ENCODE results near the gene DEXI.
"Not testable (repeated sequence)": the region's sequence is repeated elsewhere in the genome, so short reads cannot be mapped to it uniquely, and the experiment has no call there.

Gene DEXI

GRCh38 chr16:10968498-10968897, 26.2 kb upstream of the DEXI start:
- no peak for DNase-seq

DNA sequence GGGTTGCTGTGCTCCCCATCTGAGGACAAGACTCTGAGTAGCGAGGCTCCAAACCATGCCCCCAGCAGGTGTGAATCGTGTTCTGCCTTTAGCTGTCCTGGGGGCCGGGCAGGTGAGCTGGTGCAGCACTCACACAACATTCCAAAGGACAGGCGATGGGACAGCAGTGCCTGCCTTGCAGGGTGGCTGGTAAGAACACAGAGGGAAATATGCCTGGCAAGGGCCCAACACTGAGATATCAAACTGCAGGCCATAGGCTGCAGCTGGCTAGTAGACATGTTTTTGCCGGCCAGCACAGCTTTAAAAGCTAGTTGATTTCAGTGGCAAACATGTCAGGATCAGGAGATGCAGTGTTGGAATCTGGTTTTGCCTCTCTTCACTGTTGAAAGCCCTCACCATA, 25.7 kb upstream of the DEXI start:
- DNase-seq, result no peak

DNA sequence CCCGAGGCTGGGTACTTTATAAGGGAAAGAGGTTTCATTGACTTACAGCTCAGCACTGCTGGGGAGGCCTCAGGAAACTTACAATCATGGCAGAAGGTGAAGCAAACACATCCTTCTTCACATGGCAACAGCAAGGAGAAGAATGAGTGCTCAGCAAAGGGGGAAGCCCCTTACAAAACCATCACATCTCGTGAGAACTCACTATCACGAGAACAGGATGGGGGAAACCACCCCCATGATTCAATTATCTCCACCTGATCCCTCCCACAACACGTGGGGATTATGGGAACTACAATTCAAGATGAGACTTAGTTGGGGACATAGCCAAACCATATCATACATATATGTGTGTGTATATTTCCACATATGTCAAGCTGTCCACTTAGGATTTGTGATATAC, 24.3 kb upstream of the DEXI start:
- DNase-seq, result not testable (repeated sequence)

GRCh38 chr16:10966129-10966528, 23.9 kb upstream of the DEXI start:
- DNase-seq, result no peak

GRCh38 chr16:10965440-10966061, 23.3 kb upstream of the DEXI start:
- no peak for DNase-seq

GRCh38 chr16:10964891-10965326, 22.6 kb upstream of the DEXI start:
- peak; percentile 49 for DNase-seq

DNA sequence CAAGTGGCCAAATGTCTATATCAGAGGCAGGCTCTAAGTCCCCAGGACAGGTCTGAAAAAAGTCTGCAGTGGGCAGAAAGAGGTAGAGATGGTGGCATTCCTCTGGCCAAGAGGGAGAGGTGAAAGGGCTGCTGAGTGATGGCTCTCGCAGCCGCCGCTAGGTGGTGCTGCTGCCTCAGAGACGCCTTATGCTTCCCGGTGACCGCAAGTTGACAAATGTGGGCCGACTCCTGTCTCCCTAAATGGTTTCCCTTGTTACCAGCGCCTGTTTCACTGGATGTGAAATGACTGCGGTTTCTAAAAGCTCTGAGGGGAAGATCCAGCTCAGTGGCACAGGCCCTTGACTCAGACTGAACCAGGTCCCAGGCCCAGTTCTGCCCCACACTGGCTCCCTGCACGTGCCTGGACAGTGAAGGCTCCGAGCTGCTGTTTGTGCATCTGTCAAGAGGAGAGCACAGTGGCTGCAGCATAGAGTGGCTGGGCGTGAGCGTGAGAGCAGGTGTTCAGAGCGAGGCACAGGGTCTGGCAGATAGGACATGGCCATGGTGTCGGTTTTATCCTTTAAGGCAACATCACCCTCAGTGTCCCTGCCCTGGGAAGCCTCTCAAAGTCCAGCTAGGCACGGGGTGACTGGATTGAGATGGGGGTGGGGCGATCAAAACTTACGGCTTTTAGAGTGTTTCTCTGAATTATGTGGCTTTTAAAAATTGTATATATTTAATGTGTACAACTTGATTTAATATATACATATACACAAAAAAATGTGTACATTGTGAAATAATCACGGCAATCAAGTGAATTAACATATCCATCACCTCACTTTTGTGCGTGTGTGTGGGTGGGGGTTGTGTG, 22.0 kb upstream of the DEXI start:
- DNase-seq, result peak; percentile 71

GRCh38 chr16:10961231-10961630, 19.0 kb upstream of the DEXI start:
- DNase-seq, result no peak

DNA sequence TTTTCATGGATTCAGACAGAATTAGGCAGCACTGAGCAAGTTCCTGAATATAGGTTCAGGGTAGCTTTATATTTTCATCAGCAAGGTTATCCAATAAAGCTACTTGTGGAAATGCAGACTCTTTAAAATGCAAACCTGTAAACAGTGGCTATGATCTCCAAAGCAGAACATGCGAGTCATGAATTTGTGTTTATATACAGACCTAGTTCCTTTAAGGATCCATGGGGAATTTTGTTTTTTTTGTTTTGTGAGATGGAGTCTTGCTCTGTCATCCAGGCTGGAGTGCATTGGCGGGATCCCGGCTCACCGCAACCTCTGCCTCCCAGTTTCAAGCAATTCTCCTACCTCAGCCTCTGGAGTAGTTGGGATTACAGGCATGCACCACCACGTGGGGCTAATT, 16.9 kb upstream of the DEXI start:
- DNase-seq, result no peak

DNA sequence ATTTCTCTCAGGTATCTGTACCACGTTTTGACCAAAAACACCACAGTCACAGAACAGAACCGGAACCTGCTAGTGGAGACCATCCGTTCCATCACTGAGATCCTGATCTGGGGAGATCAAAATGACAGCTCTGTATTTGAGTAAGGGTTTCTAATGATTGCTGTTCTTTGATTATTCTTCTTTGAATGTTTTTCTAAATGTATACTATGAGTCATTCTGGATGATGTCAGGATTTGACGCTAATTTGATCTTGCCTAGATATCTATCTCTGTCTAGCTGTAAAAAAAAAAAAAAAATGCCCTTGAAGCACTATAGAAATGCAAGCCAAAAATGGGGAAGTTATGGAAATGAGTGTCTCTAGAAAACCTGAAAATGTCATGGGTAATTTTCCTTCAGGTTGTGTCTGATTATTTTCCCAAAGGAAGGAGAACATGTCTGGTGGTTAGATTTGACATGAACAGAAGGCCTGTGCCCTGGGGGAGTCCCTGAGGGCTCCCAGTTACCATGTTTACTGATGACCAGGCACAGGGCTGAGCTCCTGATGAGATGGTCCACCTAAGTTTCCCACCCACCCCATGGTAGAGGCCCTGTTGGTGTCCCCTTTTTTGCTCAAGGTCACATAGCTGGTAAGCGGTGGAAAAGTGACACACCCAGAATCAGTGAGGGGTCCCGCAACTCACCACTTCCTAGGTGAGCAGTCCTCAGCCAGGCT, 15.7 kb upstream of the DEXI start:
- DNase-seq, result no peak

DNA sequence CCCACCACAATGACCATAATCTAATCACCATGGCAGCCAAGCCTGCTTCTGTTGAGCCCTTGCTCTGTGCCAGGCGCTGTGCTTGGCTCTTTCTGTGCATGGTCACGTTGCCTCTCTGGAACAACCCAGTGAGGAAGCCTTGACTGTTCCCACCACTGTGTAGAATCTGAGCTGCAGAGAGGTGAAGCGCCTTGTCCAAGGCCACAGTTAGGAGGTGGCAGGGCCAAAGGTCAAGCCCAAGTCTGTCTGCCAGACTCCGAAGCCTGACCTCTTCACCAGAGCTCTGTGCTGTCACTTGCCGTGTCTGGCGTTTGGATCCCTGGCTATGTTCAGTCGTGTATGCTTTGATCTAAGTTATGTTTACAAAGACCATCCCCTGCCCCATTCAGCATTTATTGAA, 12.6 kb upstream of the DEXI start:
- DNase-seq, result no peak

GRCh38 chr16:10951026-10951425, 8.8 kb upstream of the DEXI start:
- no peak for DNase-seq

DNA sequence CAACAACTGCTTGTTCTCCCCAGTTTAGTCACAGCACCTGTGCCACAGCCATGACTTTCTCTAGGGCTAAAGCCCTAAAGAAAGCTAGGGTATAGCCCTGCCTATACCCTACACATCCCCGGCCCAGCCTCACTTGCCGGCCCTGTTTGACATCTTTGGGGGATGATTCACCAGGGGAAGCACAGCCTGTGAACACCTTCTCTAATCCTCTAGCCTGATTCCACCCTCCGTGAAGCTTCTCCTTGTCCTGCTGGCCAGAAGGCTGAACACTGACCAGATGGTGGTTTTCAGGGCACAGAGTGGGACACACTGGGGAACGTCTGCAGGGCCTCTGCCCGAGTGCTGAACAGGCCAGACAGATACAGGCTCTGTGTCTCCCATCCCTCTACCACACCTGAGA, 8.1 kb upstream of the DEXI start:
- DNase-seq, result no peak

DNA sequence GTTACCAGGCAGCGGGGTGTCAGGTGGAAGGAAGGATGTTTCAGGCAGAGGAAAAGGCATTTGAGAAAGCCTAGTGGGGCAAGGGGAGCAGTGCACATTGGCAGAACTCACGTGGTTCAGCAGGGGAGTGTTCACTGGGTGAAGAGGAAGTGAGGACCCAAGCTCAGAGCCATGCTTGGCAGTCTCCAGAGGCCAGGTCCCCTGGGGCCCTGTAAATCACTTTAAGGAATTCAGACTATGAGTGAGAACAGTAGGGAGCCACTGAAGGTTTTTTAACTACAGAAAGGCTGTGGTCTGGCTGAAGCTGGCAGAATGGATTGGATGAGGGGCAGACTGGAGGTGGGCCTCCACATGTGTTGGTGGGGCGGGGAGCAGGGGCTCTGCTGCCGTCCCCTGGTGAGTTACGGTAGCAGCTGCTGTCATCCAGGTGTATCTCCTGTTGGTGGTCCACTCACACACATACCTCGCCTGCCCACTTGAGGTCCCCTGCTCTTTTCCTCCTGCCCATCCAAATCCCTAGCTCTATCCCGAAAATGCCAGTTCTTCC, 7.2 kb upstream of the DEXI start:
- no peak for DNase-seq

DNA sequence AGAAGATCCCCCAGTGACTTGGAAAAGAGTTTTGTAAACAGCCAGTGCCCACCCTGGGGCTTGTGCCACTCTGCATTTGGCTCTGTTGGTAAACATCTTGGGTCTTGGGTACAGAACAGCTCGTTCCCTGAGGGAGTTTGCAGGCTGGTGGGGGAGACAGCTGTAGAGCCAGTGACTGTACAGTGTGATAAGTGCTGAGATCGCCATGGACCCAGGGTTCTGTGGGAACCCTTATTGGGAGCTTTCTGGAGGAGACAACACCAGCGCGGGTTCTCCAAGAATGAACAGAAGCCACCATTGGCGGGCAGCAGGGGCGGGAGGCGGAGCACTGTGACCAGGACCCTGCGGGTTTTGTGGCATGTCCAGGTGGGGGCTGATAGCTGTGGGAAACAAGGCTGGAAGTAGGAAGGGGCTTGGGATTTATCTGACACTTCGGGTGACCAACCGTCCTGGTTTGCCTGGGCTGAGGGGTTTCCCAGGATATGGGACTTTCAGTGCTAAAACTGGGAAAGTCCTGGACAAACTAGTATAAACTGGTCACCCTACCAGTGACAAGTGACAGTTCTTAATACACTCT, 5.0 kb upstream of the DEXI start:
- no peak for DNase-seq

DNA sequence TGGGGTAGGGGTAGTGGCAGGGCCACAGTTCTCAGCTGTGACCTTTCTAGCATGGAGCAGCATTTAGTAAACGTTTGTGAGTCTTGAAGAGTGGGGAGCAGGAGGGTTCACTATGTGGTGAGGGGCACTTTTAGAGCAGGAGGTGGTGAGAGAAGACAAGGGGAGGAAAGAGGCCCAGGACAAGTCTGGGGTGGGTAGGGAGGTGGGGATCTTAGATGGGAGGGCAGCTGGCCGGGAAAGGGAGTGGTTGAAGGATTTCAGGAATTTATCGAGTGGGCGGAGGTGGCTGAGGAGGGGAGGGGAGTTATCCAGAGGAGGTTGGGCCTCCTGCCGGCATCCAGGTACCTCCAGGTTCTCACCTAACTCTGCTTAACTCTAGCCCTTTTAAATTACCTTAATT, 4.0 kb upstream of the DEXI start:
- DNase-seq, result no peak

GRCh38 chr16:10945065-10945787, 3.0 kb upstream of the DEXI start:
- DNase-seq, result no peak

DNA sequence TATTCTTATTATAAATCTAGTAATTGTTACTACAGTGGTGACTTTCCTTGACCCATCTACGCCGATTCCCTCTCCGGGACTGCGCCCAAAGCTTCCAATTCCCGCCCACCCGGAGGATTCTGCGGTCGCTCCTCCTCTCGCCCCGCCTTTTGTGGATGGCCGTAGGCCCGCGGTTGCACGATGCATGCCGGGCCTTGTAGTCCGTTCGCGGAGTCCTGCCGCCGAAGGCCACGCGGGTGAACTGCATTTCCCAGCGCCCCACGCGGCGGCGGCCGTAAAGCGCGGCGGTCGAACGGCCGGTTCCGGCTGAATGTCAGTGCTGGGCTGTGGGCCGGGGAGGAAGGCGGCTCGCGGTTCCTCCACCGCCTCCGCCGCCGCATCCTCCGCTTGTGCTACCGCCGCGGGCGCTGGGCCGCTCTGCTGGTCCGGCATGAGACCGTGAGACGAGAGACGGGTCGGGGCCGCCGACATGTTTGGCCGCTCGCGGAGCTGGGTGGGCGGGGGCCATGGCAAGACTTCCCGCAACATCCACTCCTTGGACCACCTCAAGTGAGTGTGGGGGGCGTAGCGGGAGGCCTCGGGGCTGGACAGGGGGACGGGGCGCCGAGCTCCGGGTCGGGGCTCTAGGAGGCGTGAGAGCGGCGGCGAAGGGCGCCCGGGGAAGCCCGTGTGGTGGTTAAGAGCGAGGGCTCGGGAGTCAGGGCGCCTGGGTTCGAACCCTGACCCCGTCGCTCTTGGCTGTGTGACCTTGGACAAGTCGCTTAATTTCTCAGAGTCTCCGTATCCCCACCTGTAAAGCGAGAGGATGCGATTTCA, 2.2 kb upstream of the DEXI start, which contains the start of gene CLEC16A:
Gene CLEC16A, plus strand, starts transcription at position 316 of the 816 bp plus-strand sequence. Its CDS starts 154 bp downstream, at position 470.
- DNase-seq, result peak; percentile 94

- no peak for DNase-seq
Measured at GRCh38 chr16:10943064-10943353, 741 bp upstream of the DEXI start.

- DNase-seq, result not testable (repeated sequence)
Measured at GRCh38 chr16:10941935-10942351, 325 bp downstream of the DEXI start.

GRCh38 chr16:10941127-10941933, 938 bp downstream of the DEXI start:
- DNase-seq, result no peak
